H1 (cell line): Measurements from ENCODE around the gene ORC5.

ENCODE experiments used
- CEBPB ChIP-seq: IDR thresholded peaks from 2 replicates; pipeline ENCODE4 v1.6.1; 2012; ENCODE audit warnings: low read depth, low read length
- CHD2 ChIP-seq: IDR thresholded peaks from 2 replicates; pipeline ENCODE4 v1.6.1; 2012; ENCODE audit warnings: low read length, improper control_type of control experiment
- CTCF ChIP-seq, 3 experiments: IDR thresholded peaks; 1 replicate in 2 of 3; 2 replicates in 1 of 3; pipeline versions ENCODE4 v1.5.1 to v1.6.1; 2011; ENCODE audit warnings: low read length in 3 of 3, mild to moderate bottlenecking in 3 of 3, inconsistent platforms in 2 of 3, low read depth in 1 of 3, moderate library complexity in 1 of 3; ENCODE audit not compliant: insufficient read depth in 1 of 3; ENCODE audit errors: control extremely low read depth in 1 of 3
- EP300 ChIP-seq, 2 experiments: IDR thresholded peaks; 1 replicate in 1 of 2; 2 replicates in 1 of 2; pipeline ENCODE4 v1.6.1; 2011 to 2012; ENCODE audit warnings: low read depth in 2 of 2, low read length in 2 of 2, mild to moderate bottlenecking in 2 of 2, borderline replicate concordance in 1 of 2, inconsistent platforms in 1 of 2, moderate library complexity in 1 of 2
- HDAC2 ChIP-seq, 2 experiments: fragments of 300-600 bp in 1 of 2; sonication (generic) in 1 of 2; IDR thresholded peaks; 2 replicates each; pipeline ENCODE4 v1.6.1; 2011 to 2012; ENCODE audit warnings: low read depth in 2 of 2, low read length in 2 of 2, mild to moderate bottlenecking in 2 of 2, moderate library complexity in 2 of 2, borderline replicate concordance in 1 of 2, inconsistent platforms in 1 of 2
- JUN ChIP-seq: IDR thresholded peaks from 2 replicates; pipeline ENCODE4 v1.6.1; 2011; ENCODE audit warnings: low read depth, mild to moderate bottlenecking, improper control_type of control experiment, low read length
- MAX ChIP-seq: IDR thresholded peaks from 2 replicates; pipeline ENCODE4 v1.6.1; 2012; ENCODE audit warnings: inconsistent platforms
- POLR2A ChIP-seq, 2 experiments: IDR thresholded peaks; 1 replicate in 1 of 2; 2 replicates in 1 of 2; pipeline ENCODE4 v1.6.1; 2011; ENCODE audit warnings: low read depth in 2 of 2, low read length in 2 of 2, mild to moderate bottlenecking in 2 of 2; ENCODE audit errors: control extremely low read depth in 1 of 2
- RAD21 ChIP-seq, 2 experiments: IDR thresholded peaks in 1 of 2; conservative IDR thresholded peaks in 1 of 2; 2 replicates each; pipeline ENCODE4 v1.6.1; 2011; ENCODE audit warnings: low read depth in 2 of 2, low read length in 2 of 2, improper control_type of control experiment in 1 of 2, inconsistent platforms in 1 of 2, mild to moderate bottlenecking in 1 of 2, moderate library complexity in 1 of 2
- SIX5 ChIP-seq: IDR thresholded peaks from 2 replicates; pipeline ENCODE4 v1.6.1; 2011; ENCODE audit warnings: mild to moderate bottlenecking, low read depth, low read length
- TAF1 ChIP-seq: IDR thresholded peaks from 2 replicates; pipeline ENCODE4 v1.6.1; 2011; ENCODE audit warnings: mild to moderate bottlenecking, low read depth, low read length
- TCF12 ChIP-seq: IDR thresholded peaks from 2 replicates; pipeline ENCODE4 v1.6.1; 2011; ENCODE audit warnings: low read depth, mild to moderate bottlenecking, low read length
- TEAD4 ChIP-seq: IDR thresholded peaks from 2 replicates; pipeline ENCODE4 v1.6.1; 2012; ENCODE audit warnings: low read depth, low read length, inconsistent platforms, mixed read lengths

- no peak for TF ChIP-seq CEBPB
- peak in 2 of 3 experiments; percentile 40 to 57; a peak in 2 of 4 replicates for TF ChIP-seq CTCF (IDR thresholded peaks at IDR 0.05; ENCODE audit: control extremely low read depth in 1 of 3, insufficient read depth in 1 of 3, low read depth in 1 of 3, low read length in 3 of 3)
- TF ChIP-seq EP300 (IDR thresholded peaks at IDR 0.05; ENCODE audit: borderline replicate concordance in 1 of 2, low read depth in 2 of 2, low read length in 2 of 2): no peak
- no peak for TF ChIP-seq POLR2A (IDR thresholded peaks at IDR 0.05; ENCODE audit: control extremely low read depth in 1 of 2, low read depth in 2 of 2, low read length in 2 of 2)
- no peak for TF ChIP-seq TAF1
- TF ChIP-seq JUN: no peak
- peak; percentile 62 to 70 for TF ChIP-seq RAD21 (IDR thresholded peaks at IDR 0.05 in 1 of 2, conservative IDR thresholded peaks at IDR 0.05 in 1 of 2; ENCODE audit: low read depth in 2 of 2, low read length in 2 of 2)
- TF ChIP-seq TCF12: no peak
- TF ChIP-seq SIX5: no peak
- no peak for TF ChIP-seq HDAC2 (IDR thresholded peaks at IDR 0.05; ENCODE audit: borderline replicate concordance in 1 of 2, low read depth in 2 of 2, low read length in 2 of 2)
- no peak for TF ChIP-seq TEAD4
- TF ChIP-seq MAX: no peak
- no peak for TF ChIP-seq CHD2
These were observed 51.0 kb downstream of the ORC5 start for GRCh38 chr7:104156842-104157277.
